Naive B cell (primary cell): ENCODE results near the gene PLAAT1. TPM values are rescaled to one million over a fixed set of nuclear protein-coding genes. Genes with fewer than 3 reads are reported as not detected.

Experiments
- ATAC-seq, 2 donors: fragments of 150-1000 bp; cut with Tn5 transposase; 2 replicates each; pipeline ENCODE4 v1.10.0; 2021; ENCODE audit warnings: low read depth in 2 of 2, mild to moderate bottlenecking in 2 of 2, moderate library complexity in 2 of 2
- DNase-seq: peaks from one replicate; pipeline ENCODE4 v3.0.0; 2022
- H3K27ac Mint-ChIP-seq, 6 donors: one replicate each; pipeline ENCODE4 v1.8.0; 2020 to 2022; ENCODE audit warnings: mild to moderate bottlenecking in 6 of 6, mixed read lengths in 6 of 6, moderate library complexity in 5 of 6, inconsistent platforms in 2 of 6
- H3K27me3 Mint-ChIP-seq, 3 donors: one replicate each; pipeline ENCODE4 v1.8.0; 2021 to 2022; ENCODE audit warnings: mixed read lengths in 3 of 3, mild to moderate bottlenecking in 1 of 3
- H3K36me3 Mint-ChIP-seq, 2 donors: one replicate each; pipeline ENCODE4 v1.8.0; 2020 to 2022; ENCODE audit warnings: mixed read lengths in 2 of 2, inconsistent platforms in 1 of 2, mild to moderate bottlenecking in 1 of 2
- H3K4me1 Mint-ChIP-seq, 3 donors: one replicate each; pipeline ENCODE4 v1.8.0; 2020 to 2022; ENCODE audit warnings: mixed read lengths in 3 of 3, inconsistent platforms in 1 of 3, mild to moderate bottlenecking in 1 of 3, moderate library complexity in 1 of 3
- H3K4me3 Mint-ChIP-seq, 8 donors: one replicate each; pipeline ENCODE4 v1.8.0; 2020 to 2022; ENCODE audit warnings: mild to moderate bottlenecking in 8 of 8, mixed read lengths in 8 of 8, moderate library complexity in 8 of 8, inconsistent platforms in 2 of 8
- H3K9me3 Mint-ChIP-seq, 7 donors: one replicate each; pipeline ENCODE4 v1.8.0; 2020 to 2022; ENCODE audit warnings: mixed read lengths in 7 of 7, mild to moderate bottlenecking in 5 of 7, inconsistent platforms in 2 of 7, moderate library complexity in 1 of 7
- polyA plus RNA-seq, 6 donors: library from polyadenylated mRNA; unstranded; fragments of 300-500 nt; fragmentation: Illumina TruSeq; gene quantifications; one replicate each; pipeline ENCODE4 v1.2.3, GENCODE V29; 2021; ENCODE audit warnings: low read depth in 6 of 6

PLAAT1 gene
- under 1 TPM in 2 of 6 donors, not detected in 4; 0.28 to 0.73 TPM for polyA plus RNA-seq

GRCh38 chr3:193240850-193241706 lies at the start of gene PLAAT1:
Gene PLAAT1 (plus strand): TSS chr3:193241222. CDS start chr3:193255651, 14,429 bp downstream.
- peak within 1 kb of the TSS in 3 of 8 donors; percentile 20 to 70 (median 48) for H3K4me3 Mint-ChIP-seq
- ATAC-seq (no peak), DNase-seq (no peak)
- peak within 1 kb of the TSS in 1 of 6 donors; percentile 21 for H3K27ac Mint-ChIP-seq
- peaks cover 21 to 51% (median 29%) of the 10 kb centered on the region in 3 donors for H3K27me3 Mint-ChIP-seq
- H3K36me3 Mint-ChIP-seq, result peaks cover 0 to 13% of the 10 kb centered on the region in 2 donors
- H3K9me3 Mint-ChIP-seq, result peaks cover 6 to 19% (median 8%) of the 10 kb centered on the region in 7 donors
- peaks cover 0 to 3% (median 0%) of the 10 kb centered on the region in 3 donors for H3K4me1 Mint-ChIP-seq

- Mint-ChIP-seq H3K27ac (no peak overlapping the region), H3K36me3 (no peaks in the 10 kb centered on the region), H3K4me3 (no peak overlapping the region), H3K9me3 (peaks cover 0 to 4% (median 0%) of the 10 kb centered on the region in 7 donors), H3K4me1 (no peaks in the 10 kb centered on the region), H3K27me3 (peaks cover 0 to 3% (median 0%) of the 10 kb centered on the region in 3 donors)
- DNase-seq (no peak), ATAC-seq (no peak)
Observed at GRCh38 chr3:193194371-193194770, 46.7 kb upstream of the PLAAT1 start.

- Mint-ChIP-seq H3K27ac (no peak overlapping the region), H3K4me3 (no peak overlapping the region), H3K4me1 (no peaks in the 10 kb centered on the region), H3K27me3 (no peaks in the 10 kb centered on the region), H3K9me3 (peaks cover 0 to 4% (median 0%) of the 10 kb centered on the region in 7 donors), H3K36me3 (no peaks in the 10 kb centered on the region)
- ATAC-seq (no peak), DNase-seq (no peak)
Observed at GRCh38 chr3:193196746-193197145, 44.3 kb upstream of the PLAAT1 start.

- Mint-ChIP-seq H3K4me1 (no peaks in the 10 kb centered on the region), H3K4me3 (no peak overlapping the region), H3K27ac (no peak overlapping the region), H3K36me3 (no peaks in the 10 kb centered on the region), H3K27me3 (peaks cover 0 to 5% (median 0%) of the 10 kb centered on the region in 3 donors), H3K9me3 (peaks cover 0 to 5% (median 0%) of the 10 kb centered on the region in 7 donors)
- ATAC-seq (no peak), DNase-seq (no peak)
Observed at GRCh38 chr3:193207290-193208273, 33.4 kb upstream of the PLAAT1 start.

GRCh38 chr3:193210618-193211017 lies 30.4 kb upstream of the PLAAT1 start:
- ATAC-seq, result no peak

GRCh38 chr3:193211173-193211572 lies 29.8 kb upstream of the PLAAT1 start:
- DNase-seq (no peak), ATAC-seq (no peak)
- Mint-ChIP-seq H3K27ac (no peak overlapping the region), H3K27me3 (peaks cover 0 to 6% (median 5%) of the 10 kb centered on the region in 3 donors), H3K36me3 (no peaks in the 10 kb centered on the region), H3K4me1 (no peaks in the 10 kb centered on the region), H3K9me3 (peaks cover 0 to 5% (median 0%) of the 10 kb centered on the region in 7 donors), H3K4me3 (no peak overlapping the region)

More at GRCh38 chr3:193210618-193211017, 30.4 kb upstream of the PLAAT1 start:
- H3K36me3 Mint-ChIP-seq, result no peaks in the 10 kb centered on the region
- H3K4me3 Mint-ChIP-seq, result no peak overlapping the region
- H3K9me3 Mint-ChIP-seq, result peaks cover 0 to 5% (median 0%) of the 10 kb centered on the region in 7 donors
- peaks cover 0 to 6% (median 5%) of the 10 kb centered on the region in 3 donors for H3K27me3 Mint-ChIP-seq
- no peaks in the 10 kb centered on the region for H3K4me1 Mint-ChIP-seq
- no peak for DNase-seq
- H3K27ac Mint-ChIP-seq, result no peak overlapping the region

- DNase-seq, result no peak
Observed at GRCh38 chr3:193211984-193212383, 29.0 kb upstream of the PLAAT1 start.

GRCh38 chr3:193212844-193213243 lies 28.2 kb upstream of the PLAAT1 start:
- no peaks in the 10 kb centered on the region for H3K4me1 Mint-ChIP-seq

More at GRCh38 chr3:193211984-193212383, 29.0 kb upstream of the PLAAT1 start:
- H3K27me3 Mint-ChIP-seq, result peaks cover 0 to 6% (median 5%) of the 10 kb centered on the region in 3 donors
- no peak overlapping the region for H3K27ac Mint-ChIP-seq
- ATAC-seq, result no peak
- no peaks in the 10 kb centered on the region for H3K4me1 Mint-ChIP-seq
- H3K9me3 Mint-ChIP-seq, result peaks cover 0 to 5% (median 0%) of the 10 kb centered on the region in 7 donors
- H3K4me3 Mint-ChIP-seq, result no peak overlapping the region
- no peaks in the 10 kb centered on the region for H3K36me3 Mint-ChIP-seq

GRCh38 chr3:193214445-193214844 lies 26.6 kb upstream of the PLAAT1 start:
- ATAC-seq (no peak), DNase-seq (no peak)
- H3K4me3 Mint-ChIP-seq, result no peak overlapping the region
- H3K27ac Mint-ChIP-seq, result no peak overlapping the region
- peaks cover 0 to 6% (median under 1%) of the 10 kb centered on the region in 3 donors for H3K27me3 Mint-ChIP-seq
- no peaks in the 10 kb centered on the region for H3K4me1 Mint-ChIP-seq
- peaks cover 0 to 2% (median 0%) of the 10 kb centered on the region in 7 donors for H3K9me3 Mint-ChIP-seq
- no peaks in the 10 kb centered on the region for H3K36me3 Mint-ChIP-seq

More at GRCh38 chr3:193212844-193213243, 28.2 kb upstream of the PLAAT1 start:
- Mint-ChIP-seq H3K9me3 (peaks cover 0 to 2% (median 0%) of the 10 kb centered on the region in 7 donors), H3K27ac (no peak overlapping the region), H3K4me3 (no peak overlapping the region), H3K27me3 (peaks cover 0 to 6% (median 5%) of the 10 kb centered on the region in 3 donors), H3K36me3 (no peaks in the 10 kb centered on the region)
- no peak for DNase-seq
- no peak for ATAC-seq

- H3K4me1 Mint-ChIP-seq, result no peaks in the 10 kb centered on the region
- peaks cover 0 to 5% (median 0%) of the 10 kb centered on the region in 7 donors for H3K9me3 Mint-ChIP-seq
Observed at GRCh38 chr3:193225302-193226125, 15.5 kb upstream of the PLAAT1 start.

GRCh38 chr3:193228206-193228605 lies 12.8 kb upstream of the PLAAT1 start:
- no peaks in the 10 kb centered on the region for H3K36me3 Mint-ChIP-seq
- no peak overlapping the region for H3K4me3 Mint-ChIP-seq
- DNase-seq, result no peak
- H3K9me3 Mint-ChIP-seq, result peaks cover 0 to 5% (median 0%) of the 10 kb centered on the region in 7 donors
- ATAC-seq, result no peak
- H3K27me3 Mint-ChIP-seq, result peaks cover 10 to 14% (median 13%) of the 10 kb centered on the region in 3 donors
- no peaks in the 10 kb centered on the region for H3K4me1 Mint-ChIP-seq
- peak overlapping the region in 1 of 6 donors; percentile 16 for H3K27ac Mint-ChIP-seq

More at GRCh38 chr3:193225302-193226125, 15.5 kb upstream of the PLAAT1 start:
- Mint-ChIP-seq H3K27ac (no peak overlapping the region), H3K4me3 (no peak overlapping the region), H3K36me3 (no peaks in the 10 kb centered on the region), H3K27me3 (peaks cover 10 to 14% (median 13%) of the 10 kb centered on the region in 3 donors)
- ATAC-seq (no peak), DNase-seq (no peak)

GRCh38 chr3:193229851-193230420 lies 11.1 kb upstream of the PLAAT1 start:
- Mint-ChIP-seq H3K36me3 (no peaks in the 10 kb centered on the region), H3K9me3 (peaks cover 0 to 2% (median 0%) of the 10 kb centered on the region in 7 donors), H3K27me3 (peaks cover 10 to 14% (median 13%) of the 10 kb centered on the region in 3 donors), H3K4me1 (no peaks in the 10 kb centered on the region), H3K4me3 (peak overlapping the region in 1 of 8 donors; percentile 12), H3K27ac (no peak overlapping the region)
- DNase-seq, result no peak
- no peak for ATAC-seq
